ENCODE measurements around the gene NR2C2AP.
A peak's percentile ranks its signal among the peaks of the same experiment; 100 is the strongest.

The NR2C2AP gene, protein sequence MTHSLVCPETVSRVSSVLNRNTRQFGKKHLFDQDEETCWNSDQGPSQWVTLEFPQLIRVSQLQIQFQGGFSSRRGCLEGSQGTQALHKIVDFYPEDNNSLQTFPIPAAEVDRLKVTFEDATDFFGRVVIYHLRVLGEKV

GRCh38 chr19:19203012-19203856 lies at the start of gene NR2C2AP:
NR2C2AP (minus strand) TSS chr19:19203414; CDS start chr19:19203060, 354 bp downstream.
- TF ChIP-seq ZFX (IDR thresholded peaks at IDR 0.05; ENCODE audit: borderline replicate concordance): no peak
- no peak for TF ChIP-seq CTCF (IDR thresholded peaks at IDR 0.05)
- peak within 1 kb of the TSS; percentile 92 for H3K27ac ChIP-seq

DNA sequence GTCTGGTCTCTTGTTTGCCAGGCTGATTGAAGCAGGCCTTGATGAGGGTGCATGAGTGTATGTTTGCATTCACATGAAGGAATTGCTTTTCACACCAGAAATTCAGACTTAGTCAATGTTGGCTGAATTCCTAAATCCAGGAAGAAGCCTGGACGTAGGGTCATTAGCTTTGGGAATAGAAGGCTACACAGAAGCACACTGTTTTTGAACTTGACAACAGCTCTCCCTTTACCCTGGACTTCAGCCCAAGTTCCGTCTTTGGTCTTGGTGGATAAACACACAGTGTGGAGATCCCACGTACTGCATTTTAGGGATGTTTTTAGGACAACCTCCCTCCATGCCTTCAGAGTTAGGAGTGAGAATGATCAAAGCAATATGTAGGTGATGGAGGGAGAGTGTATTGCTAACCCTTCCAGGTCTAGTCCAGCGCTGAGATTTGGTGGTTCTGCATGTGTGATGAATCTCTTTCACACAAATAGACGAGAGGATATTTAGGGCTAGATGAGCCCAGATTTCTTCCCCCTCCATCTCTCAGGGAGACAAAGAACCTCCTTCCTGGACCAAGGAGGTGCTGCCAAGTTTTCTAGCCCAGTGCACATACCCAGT lies 47.1 kb upstream of the NR2C2AP start:
- H3K27ac ChIP-seq: no peak overlapping the region
- no peak for TF ChIP-seq CTCF (IDR thresholded peaks at IDR 0.05)
- TF ChIP-seq ZFX (IDR thresholded peaks at IDR 0.05; ENCODE audit: borderline replicate concordance): no peak

GRCh38 chr19:19240476-19240875 lies 37.3 kb upstream of the NR2C2AP start:
- TF ChIP-seq CTCF (IDR thresholded peaks at IDR 0.05) (no peak), ZFX (IDR thresholded peaks at IDR 0.05; ENCODE audit: borderline replicate concordance) (no peak)
- H3K27ac ChIP-seq: no peak overlapping the region

DNA sequence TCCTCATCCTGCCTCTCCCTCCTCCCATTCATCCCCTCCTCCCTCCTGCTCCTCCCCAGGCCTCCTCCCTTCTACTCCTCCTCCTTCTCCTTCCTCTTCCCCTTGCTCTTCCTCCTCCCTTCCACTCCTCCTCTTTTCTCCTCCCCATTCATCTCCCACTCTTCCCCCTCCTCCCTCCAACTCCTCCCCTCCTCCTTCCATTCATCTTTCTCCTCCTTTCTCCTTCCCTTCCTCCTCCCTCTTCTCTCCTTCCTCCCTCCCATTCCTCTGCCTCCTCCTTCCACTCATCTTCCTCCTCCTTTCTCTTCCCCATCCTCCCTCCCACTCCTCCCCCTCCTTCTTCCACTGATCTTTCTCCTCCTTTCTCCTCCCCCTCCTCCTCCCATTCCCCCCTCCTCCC lies 36.5 kb upstream of the NR2C2AP start:
- H3K27ac ChIP-seq: no peak overlapping the region
- TF ChIP-seq ZFX (IDR thresholded peaks at IDR 0.05; ENCODE audit: borderline replicate concordance): no peak
- TF ChIP-seq CTCF (IDR thresholded peaks at IDR 0.05): no peak

DNA sequence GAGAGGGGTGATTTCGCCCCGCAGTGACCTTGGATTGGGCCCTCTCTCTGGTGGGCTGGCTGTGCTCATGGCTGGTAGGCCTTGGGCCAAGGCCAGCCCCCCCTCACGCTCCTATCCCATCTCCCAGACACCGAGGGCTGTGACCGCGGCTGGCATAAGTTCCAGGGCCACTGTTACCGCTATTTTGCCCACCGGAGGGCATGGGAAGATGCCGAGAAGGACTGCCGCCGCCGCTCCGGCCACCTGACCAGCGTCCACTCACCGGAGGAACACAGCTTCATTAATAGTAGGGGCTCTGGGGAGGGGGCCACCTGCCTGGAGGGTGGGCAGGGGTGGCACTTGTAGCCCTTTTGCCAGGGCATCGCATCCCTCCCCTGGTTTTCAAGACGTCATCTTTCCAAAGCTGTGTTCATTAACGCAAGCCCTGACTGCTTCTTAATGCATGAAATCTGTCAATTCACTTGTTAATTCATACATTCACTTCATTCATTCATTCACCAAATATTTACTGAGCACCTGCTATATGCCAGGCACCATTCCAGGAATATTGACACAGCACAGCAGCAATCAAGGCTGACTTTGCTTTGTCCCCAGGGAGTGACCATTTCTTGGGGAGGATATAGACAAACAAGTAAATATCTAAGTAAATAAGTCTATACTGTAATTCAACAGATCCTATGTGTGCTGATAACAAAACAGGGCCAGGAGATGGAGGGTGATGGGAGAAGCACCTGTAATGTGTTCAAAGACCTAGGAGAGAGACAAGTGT lies 35.1 kb upstream of the NR2C2AP start:
- TF ChIP-seq ZFX (IDR thresholded peaks at IDR 0.05; ENCODE audit: borderline replicate concordance): no peak
- TF ChIP-seq CTCF (IDR thresholded peaks at IDR 0.05): no peak
- H3K27ac ChIP-seq: no peak overlapping the region

GRCh38 chr19:19236173-19236572 lies 33.0 kb upstream of the NR2C2AP start:
- TF ChIP-seq CTCF (IDR thresholded peaks at IDR 0.05): no peak
- TF ChIP-seq ZFX (IDR thresholded peaks at IDR 0.05; ENCODE audit: borderline replicate concordance): no peak
- no peak overlapping the region for H3K27ac ChIP-seq
